IPS-18c (cell line): ENCODE results near the gene MGST2.

Experiments used
- H3K4me3 ChIP-seq: 2 replicates; pipeline ENCODE4 v1.7.0; 2013; ENCODE audit warnings: low read depth, mild to moderate bottlenecking, low read length, moderate library complexity; ENCODE audit not compliant: insufficient read depth
- H3K9me3 ChIP-seq: one replicate; pipeline ENCODE4 v1.6.1; 2013; ENCODE audit warnings: mild to moderate bottlenecking, low read length, moderate library complexity; ENCODE audit not compliant: control insufficient read depth, insufficient read depth

Gene MGST2

DNA sequence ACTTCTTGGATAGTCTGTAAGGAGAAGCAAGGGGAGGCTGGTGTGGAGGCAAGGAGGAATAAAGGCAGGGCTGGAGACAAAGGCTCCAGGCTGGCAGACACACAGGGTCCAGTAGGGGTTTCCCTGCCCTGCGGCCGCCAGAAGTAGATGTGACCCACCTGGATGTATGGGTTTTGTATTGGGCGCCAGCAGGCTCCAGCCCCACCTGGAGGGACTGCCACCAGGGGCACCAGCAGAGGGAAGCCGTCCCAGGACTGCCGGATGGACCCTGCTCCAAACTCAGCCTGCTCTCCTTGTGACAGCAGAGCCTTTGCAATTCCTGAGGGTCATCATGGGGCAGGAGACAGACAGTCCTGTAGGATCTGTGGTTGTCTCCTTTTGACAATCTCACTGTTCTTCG, 52.7 kb downstream of the MGST2 start:
- Histone ChIP-seq H3K4me3 (no peak overlapping the region), H3K9me3 (no peaks in the 10 kb centered on the region)

DNA sequence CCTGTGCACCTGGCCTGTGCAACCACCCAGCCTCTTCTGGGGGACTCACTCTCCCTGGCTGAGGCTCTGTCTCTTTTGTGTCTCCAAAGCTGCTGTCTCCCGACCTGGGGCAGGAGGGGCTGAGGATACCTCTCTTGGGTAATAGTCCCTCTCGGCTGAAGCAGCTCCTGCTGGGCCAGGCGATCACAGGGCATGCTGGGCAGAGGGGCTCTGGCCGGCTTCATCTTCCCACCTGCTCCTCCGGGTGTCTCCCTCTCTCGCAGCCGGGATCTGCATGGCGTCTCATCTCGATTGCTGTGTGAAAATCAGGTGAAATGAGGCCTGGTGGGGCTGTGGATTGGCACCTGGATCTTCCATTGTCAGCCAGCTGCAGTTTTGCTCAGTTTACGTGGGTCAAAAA, 53.2 kb downstream of the MGST2 start:
- no peaks in the 10 kb centered on the region for H3K9me3 ChIP-seq
- no peak overlapping the region for H3K4me3 ChIP-seq

DNA sequence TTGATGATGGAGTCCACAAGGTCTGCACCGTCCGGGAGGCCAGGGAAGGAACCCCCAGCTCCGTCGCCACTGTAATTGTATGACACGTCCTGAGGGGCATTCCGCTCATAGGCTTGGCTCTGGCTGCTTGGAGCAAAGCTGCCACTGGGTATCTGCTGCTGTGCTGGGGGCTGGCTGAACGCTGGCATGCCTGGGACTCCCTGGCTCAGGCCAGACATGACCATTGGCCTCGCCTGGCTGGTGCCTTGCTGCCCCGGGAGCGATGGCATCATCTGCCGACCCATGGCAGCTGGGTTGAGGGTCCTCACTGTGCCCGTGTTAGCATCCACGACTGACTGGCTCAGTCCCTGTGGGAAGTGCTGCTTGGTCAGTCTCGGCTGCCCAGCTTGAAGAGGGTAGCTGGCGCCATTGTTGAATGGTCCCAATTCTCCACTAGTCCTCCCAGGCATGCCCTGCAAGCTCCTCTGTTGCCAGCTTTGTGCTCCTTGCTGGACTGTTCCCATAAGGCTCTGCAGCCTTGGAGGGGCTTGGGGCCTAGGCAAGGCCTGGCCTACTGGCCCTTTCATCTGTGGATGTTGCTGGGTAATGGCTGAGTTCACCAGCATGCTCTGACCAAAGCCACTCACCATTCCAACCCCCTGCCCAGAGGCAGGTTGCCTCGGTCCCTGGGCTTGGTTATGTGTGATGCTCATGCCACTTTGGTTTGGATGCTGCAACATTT, 53.9 kb downstream of the MGST2 start:
- Histone ChIP-seq H3K4me3 (no peak overlapping the region), H3K9me3 (no peaks in the 10 kb centered on the region)

DNA sequence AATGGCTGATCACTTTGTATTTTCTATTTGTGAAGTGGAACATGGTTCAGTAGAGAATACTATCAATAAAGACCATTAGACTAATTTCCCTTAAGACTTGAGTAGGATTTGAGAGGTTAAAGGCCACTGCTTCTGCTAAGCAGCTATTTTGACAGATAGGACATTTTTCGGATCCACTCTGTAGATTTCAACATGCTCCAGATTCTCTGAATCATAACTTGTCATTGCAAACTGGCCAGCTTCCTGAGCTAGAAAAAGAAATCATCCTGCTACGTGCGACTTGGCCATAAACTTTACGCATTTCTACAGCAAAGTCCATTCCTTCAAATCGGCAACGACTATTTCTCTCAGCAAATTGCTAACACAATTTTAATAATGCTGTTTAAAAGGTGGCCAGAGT, 55.2 kb downstream of the MGST2 start:
- no peak overlapping the region for H3K4me3 ChIP-seq
- no peaks in the 10 kb centered on the region for H3K9me3 ChIP-seq

DNA sequence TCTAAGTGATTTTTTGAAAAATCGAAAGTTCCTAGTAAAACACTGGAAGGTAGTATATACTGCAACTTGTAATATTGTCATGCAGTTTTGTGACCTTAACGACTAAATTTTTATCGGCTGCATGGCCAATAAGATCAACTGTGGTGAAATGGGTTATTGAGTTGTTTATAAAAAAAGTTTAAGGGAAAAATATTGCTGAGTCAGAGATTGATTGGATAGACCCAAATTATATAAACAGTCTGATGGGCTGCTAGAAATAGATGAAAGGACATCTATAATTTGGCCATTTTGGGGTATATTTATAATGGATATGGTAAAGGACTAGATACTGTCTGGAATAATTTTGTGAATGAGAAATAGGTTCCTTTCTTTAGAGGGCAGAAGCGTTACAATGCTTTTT, 56.2 kb downstream of the MGST2 start:
- no peaks in the 10 kb centered on the region for H3K9me3 ChIP-seq
- no peak overlapping the region for H3K4me3 ChIP-seq

DNA sequence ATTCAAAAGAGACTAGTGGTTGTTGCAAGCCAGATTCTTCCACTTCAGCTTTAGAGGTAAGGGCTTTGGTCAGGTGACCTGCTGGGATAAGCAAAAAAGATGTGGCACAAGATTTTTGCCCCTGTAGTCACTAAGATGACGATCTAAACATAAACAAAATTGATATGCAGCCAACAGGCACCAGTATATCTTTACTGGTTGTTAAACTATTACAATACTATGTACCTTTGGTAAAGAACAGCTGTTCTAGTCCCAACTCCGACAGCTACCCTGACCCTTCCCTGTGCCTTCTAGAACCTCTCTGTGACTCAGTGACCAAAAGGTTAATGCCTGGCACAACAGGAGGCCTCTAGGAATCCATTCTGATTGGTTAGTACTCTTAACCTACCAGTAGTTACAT, 59.6 kb downstream of the MGST2 start:
- no peak overlapping the region for H3K4me3 ChIP-seq
- H3K9me3 ChIP-seq, result no peaks in the 10 kb centered on the region

DNA sequence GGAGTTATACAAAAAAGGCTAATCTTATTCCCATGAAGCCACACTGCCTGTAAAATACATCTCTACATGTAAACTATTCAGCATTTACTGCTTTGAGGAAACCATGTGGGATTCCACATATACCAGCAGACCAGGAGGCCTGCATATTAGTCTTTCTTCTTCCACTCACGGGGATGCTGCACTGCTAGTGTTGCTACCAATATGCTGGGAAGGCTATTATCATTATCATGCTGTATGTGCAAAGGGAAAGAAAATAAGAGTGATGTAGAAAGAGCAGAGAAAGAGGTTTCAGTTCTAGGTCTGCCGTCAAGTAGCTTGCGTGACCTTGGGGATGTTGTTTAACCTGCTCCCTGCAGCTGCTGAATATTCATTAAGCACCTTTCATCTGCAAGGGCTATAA, 61.0 kb downstream of the MGST2 start:
- Histone ChIP-seq H3K9me3 (no peaks in the 10 kb centered on the region), H3K4me3 (no peak overlapping the region)

DNA sequence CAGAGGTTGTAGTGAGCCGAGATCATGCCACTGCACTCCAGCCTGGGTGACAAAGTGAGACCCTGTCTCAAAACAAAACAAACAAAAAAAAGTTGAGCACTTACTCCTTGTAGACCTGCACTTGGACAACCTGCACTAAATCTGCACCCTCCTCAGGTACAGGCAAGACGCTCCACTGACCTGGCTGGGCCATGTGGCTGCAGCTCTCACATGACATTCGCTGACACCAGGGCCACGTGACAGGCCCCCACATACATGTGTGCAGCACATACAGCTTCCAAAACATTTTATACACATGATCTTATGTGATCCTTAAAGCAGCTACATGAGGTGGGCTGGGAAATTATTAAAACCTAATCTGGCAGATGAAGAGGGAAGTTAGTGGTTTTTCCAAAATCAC, 62.5 kb downstream of the MGST2 start:
- Histone ChIP-seq H3K9me3 (no peaks in the 10 kb centered on the region), H3K4me3 (no peak overlapping the region)

DNA sequence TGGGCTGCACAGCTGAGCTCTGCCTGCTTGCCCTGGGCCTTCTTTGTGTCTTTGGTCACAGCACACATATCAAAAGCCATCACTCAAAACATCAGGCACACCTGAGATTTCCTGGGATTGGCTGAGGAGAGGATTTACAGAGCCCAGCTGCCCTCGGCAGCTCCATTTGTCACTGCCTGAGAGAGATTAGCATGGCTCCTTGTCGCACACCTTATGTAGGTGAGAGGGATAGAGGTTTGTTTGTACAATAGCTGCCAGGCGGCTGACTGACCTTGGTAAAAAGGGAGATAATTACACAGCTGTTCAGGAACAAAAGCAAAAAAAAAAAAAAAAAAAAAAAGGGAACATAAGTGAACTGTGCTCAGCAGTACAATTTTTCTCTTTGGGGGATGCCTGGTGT, 63.2 kb downstream of the MGST2 start:
- H3K4me3 ChIP-seq, result no peak overlapping the region
- H3K9me3 ChIP-seq, result no peaks in the 10 kb centered on the region

DNA sequence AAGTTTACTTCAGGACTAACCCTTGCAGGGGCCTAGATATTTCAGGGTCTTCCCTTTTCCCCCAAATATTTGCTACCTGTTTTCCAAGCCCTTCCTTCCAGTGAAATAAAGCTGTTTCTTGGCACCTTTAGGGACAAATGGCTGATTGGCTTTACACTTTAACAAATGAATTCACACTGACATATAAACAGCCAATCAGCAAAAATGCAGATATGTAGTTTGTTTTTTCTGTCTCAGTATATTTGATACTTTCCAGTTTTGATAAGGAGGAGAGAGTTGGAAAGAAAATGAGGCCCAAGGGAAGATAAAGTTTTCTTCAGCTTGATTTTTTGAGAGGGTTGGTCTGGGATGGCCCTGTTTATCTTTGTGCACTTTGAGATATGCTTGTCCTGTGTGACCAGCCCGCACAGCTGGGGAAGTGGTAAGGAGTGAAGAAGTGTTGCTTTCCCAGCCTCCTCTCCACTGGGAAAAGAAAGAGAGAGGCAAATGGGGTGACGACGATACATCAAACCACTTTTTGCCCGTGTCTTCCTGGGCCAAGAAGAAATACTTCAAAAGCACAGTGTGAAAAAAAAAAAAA, 67.5 kb downstream of the MGST2 start:
- Histone ChIP-seq H3K9me3 (no peaks in the 10 kb centered on the region), H3K4me3 (no peak overlapping the region)

DNA sequence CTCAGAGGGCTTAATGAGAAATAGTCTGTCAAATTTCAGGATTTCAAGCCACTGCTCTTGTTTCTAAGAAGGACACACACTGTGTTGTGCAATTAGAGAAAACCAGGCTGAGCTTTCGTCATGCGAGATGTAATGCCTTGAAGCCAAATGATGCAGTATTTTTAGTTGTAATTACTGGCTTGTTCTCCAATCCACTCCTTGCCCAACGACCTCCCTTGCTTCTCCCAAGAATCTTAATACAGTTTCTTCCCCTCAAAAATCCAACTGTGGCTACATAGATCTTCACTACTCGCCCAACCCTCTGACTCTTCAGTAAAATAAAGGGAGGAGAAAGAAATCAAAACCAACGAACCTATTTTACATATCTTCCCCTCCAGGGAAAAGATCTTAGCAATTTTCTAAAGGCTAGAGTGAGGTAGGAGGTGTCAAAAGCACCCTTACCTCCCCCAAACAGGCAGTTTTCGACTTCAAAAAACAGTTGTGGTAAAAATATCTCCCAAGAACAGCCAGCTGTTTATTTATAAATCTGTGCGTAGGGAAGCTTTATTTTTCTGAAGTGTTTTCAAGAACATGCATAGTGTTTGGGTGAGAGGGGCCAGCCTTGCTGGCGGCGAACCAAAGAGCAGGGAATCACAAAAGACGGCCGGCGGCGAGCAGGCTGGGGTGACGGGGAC, 68.7 kb downstream of the MGST2 start:
- Histone ChIP-seq H3K4me3 (peak overlapping the region; percentile 30; the same call in 1 of the 2 replicates), H3K9me3 (no peaks in the 10 kb centered on the region)

DNA sequence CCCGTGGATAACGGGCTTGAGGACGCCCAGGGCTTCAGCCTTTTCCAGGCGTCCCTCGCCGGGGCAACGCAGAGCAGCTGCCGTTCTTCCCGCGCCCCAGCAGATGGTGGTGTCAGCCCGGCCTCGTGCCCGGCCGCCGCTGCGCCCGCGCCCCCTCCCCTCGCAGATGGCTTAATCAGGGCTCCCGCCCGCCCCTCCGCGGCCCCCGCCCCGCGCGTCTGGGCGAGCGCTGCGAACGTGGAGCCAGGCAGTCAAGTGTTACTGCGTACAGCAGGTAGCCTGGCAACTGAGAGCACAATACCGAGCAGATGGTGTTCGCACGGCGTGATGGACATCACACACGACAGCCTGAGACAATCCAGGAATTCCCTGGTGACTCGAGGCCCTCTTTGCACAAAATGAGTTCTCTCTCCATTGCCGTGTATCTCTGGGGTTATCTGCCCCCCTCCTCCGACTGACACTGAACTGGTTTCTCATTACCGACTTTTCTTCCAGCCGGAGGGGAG, 69.3 kb downstream of the MGST2 start:
- Histone ChIP-seq H3K4me3 (peak overlapping the region; percentile 30), H3K9me3 (no peaks in the 10 kb centered on the region)

DNA sequence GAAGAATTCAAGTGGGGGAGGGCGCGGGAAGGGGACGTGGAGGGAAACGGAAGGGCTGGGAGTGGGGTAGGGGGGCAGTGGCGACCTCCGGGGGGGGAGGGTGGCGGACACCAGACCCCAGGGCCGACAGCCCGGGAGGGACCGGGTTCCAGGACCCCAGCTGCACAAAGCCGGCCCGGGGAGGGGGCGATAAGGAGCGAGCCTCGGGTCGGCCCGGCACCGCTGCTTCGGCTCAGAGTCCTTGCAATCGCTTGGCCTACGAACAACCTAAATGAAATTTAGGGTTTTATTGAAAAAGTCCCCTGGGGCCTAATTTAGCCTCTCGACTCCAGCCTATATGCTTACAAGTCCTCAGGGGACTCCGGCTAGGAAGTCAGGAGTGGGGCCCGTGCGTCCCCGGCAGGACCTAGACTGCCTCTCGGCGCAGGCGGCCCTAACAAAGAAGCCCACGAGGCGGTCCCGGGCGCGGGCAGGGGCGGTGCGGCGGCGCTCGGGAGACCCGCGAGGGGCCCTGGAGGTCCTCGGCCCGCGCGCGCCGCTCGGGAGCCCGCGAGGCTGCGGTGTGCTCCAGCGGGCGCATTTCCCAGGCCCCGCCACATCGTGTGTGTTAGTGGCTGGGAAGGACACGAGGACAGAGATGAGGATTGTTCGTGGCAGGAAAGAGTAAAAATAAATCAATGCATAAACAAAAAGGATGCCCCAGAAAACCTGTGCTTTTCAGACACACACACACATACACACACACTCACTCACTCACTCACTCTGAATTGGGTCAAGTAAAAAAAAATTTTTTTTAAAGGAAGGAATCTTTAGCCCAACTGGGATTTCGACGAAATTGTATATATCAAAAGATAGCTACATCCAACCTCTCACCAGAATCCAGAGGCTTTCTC, 70.0 kb downstream of the MGST2 start:
- Histone ChIP-seq H3K9me3 (no peaks in the 10 kb centered on the region), H3K4me3 (peak overlapping the region; percentile 30)

DNA sequence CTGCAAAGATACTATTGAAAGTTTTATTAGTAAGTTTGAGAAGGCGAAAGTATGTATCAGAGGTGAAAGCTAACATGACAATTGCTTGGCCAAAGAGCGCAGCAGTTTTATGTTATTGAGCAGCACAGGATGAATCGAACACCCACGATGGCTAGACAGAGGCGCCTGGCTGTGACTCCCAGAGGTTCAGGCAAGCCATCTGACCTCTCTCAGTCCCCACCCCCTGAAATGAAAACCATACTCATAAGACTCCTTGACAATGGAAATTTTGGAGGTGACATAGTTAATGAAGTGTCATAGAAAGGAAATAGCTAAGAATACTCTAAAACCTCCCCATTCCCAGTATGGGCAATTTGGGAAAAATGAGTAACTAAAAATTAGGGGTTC, 70.6 kb downstream of the MGST2 start:
- no peak overlapping the region for H3K4me3 ChIP-seq
- H3K9me3 ChIP-seq, result no peaks in the 10 kb centered on the region

DNA sequence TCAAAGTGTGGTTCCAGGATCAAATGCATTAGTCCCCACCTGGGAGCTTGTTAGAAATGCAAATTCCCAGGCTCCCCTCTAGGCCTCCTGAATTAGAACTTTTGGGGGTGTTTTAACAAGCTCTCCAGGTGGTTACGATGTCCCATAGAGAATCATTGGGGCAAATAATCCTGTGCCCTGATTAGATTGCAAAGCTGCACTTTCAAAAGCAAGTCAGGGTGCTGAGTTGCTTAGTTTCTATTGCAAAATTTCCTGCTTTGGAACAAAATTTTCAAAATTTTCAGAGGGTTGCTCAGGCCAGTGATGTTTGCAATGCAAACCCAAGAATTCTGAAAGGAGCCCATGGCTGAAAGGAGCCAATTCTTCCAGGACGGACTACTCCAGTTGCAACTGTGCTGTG, 71.0 kb downstream of the MGST2 start:
- Histone ChIP-seq H3K4me3 (no peak overlapping the region), H3K9me3 (no peaks in the 10 kb centered on the region)

DNA sequence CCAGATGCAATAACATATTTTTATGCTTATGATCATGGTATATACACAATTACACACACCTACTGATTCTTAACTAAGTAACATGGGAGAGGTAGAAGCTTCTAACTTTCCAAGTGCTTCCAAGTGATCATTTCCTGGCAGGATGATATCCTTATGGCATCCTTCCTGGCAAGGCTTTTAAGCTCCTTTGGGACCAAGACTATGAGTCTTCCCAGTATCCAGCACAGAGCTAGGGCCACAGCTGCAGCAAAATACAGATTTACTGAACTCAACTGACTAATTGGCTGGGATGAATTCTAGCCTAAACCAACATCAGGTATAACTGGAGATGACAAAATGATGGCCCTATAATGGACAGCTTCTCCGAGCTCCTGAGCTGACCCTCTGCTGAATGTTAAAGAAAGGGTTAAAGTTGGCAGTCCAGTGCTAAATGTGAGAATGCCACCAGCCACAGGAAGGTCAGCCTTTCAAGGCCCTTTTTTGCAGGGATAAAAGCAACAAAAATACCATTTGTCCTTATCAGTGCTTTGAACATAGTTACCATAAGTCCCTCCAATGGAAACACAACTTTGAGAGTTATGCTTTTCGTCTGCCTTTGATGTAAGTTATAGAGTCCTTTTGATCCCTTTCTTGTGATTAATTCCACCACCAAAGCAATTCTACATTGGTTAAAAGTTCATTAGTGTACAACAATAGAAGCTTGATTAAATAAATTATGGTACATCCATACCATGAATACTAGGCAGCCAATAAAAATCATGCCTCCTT, 73.4 kb downstream of the MGST2 start:
- no peak overlapping the region for H3K4me3 ChIP-seq

DNA sequence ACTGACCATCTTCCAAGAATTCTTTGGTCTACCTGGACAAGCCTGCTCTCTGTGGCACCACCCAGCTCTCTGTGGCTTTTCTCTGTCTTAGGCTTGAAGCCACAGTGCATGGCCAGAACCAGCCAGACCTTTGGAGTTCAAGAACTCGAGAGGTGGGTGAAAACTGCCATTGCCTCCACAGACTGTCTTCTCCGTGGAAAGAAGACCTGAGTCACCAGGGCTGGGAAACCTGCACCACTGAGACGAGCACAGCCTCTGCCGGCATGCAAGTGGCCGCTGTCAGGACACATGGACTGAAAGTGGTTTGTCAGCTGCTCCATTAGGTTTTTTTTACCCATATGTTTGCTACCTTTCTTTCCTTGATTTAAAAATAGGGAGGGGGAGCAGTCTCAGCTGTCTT, 74.5 kb downstream of the MGST2 start:
- H3K9me3 ChIP-seq, result no peaks in the 10 kb centered on the region
- no peak overlapping the region for H3K4me3 ChIP-seq

More for the DNA sequence above, 73.4 kb downstream of the MGST2 start:
- H3K9me3 ChIP-seq, result no peaks in the 10 kb centered on the region
